IMR-90 (cell line): ENCODE data around the gene R3HDML. TPM values are rescaled to one million over a fixed set of nuclear protein-coding genes. Genes with fewer than 3 reads are reported as not detected.

Experiments used
- ATAC-seq: fragments of 200-7000 bp; cut with Tn5 transposase; 2 replicates; pipeline ENCODE4 v1.9.1; 2020; ENCODE audit warnings: low read depth, mild to moderate bottlenecking, moderate library complexity
- BruUV-seq: library from RNA; stranded (reverse); fragments of 400-500 nt; replicated peaks from 2 replicates; lab custom pipeline; 2021; lab: Mats Ljungman, UMichigan
- CTCF ChIA-PET: fragments of 300-600 bp; formaldehyde crosslinking; extraction: SDS; loops from one replicate; lab custom pipeline; 2021; ENCODE audit warnings: antibody characterized with exemption; lab: Yijun Ruan, JAX
- POLR2A ChIA-PET: fragments of 300-600 bp; sonication (Branson Sonifier 250); formaldehyde crosslinking; loops from one replicate; lab custom pipeline; 2022; ENCODE audit warnings: antibody characterized with exemption; ENCODE audit not compliant: unreplicated experiment; lab: Charles Lee
- DNase-seq: peaks from one replicate; pipeline ENCODE4 v3.0.0; 2013
- H2AFZ ChIP-seq: replicated peaks from 2 replicates; pipeline ENCODE3; 2013; ENCODE audit warnings: low read length, mild to moderate bottlenecking; ENCODE audit not compliant: poor library complexity
- H2AK5ac ChIP-seq: 2 replicates; pipeline ENCODE4 v1.6.1; 2013; ENCODE audit warnings: low read depth, low read length, inconsistent platforms
- H2AK9ac ChIP-seq: replicated peaks from 2 replicates; pipeline ENCODE3; 2013; ENCODE audit warnings: mild to moderate bottlenecking, low read depth, low read length, moderate library complexity; ENCODE audit not compliant: poor library complexity
- H2BK120ac ChIP-seq: 2 replicates; pipeline ENCODE4 v1.6.1; 2013; ENCODE audit warnings: low read depth, low read length, inconsistent platforms
- H2BK15ac ChIP-seq: 3 replicates; pipeline ENCODE4 v1.6.1; 2013; ENCODE audit warnings: low read depth, low read length, inconsistent platforms
- H2BK20ac ChIP-seq: 2 replicates; pipeline ENCODE4 v1.6.1; 2013; ENCODE audit warnings: low read depth, mild to moderate bottlenecking, inconsistent platforms, low read length, moderate library complexity
- H2BK5ac ChIP-seq: 2 replicates; pipeline ENCODE4 v1.6.1; 2013; ENCODE audit warnings: mild to moderate bottlenecking, low read depth, low read length, inconsistent platforms; ENCODE audit not compliant: poor library complexity, severe bottlenecking
- H3K14ac ChIP-seq: replicated peaks from 2 replicates; pipeline ENCODE4 v1.6.1; 2013; ENCODE audit warnings: low read depth, low read length, inconsistent platforms
- H3K18ac ChIP-seq: 2 replicates; pipeline ENCODE4 v1.6.1; 2013; ENCODE audit warnings: low read depth, low read length, control low read depth
- H3K23ac ChIP-seq: 2 replicates; pipeline ENCODE4 v1.6.1; 2013; ENCODE audit warnings: low read depth, low read length, inconsistent platforms
- H3K27ac ChIP-seq: 2 replicates; pipeline ENCODE4 v1.5.1; 2013; ENCODE audit warnings: mild to moderate bottlenecking, control low read depth, low read length; ENCODE audit not compliant: insufficient read depth
- H3K27me3 ChIP-seq: 2 replicates; pipeline ENCODE4 v1.6.1; 2013; ENCODE audit warnings: low read length; ENCODE audit not compliant: control insufficient read depth, insufficient read depth
- H3K36me3 ChIP-seq: 2 replicates; pipeline ENCODE4 v1.6.1; 2013; ENCODE audit warnings: low read length, mixed read lengths; ENCODE audit not compliant: control insufficient read depth, insufficient read depth
- H3K4ac ChIP-seq: 2 replicates; pipeline ENCODE4 v1.6.1; 2013; ENCODE audit warnings: low read depth, low read length, inconsistent platforms
- H3K4me1 ChIP-seq: 2 replicates; pipeline ENCODE4 v1.6.1; 2013; ENCODE audit warnings: low read length, mixed read lengths; ENCODE audit not compliant: control insufficient read depth, insufficient read depth
- H3K4me2 ChIP-seq: 2 replicates; pipeline ENCODE4 v1.6.1; 2013; ENCODE audit warnings: low read depth, mild to moderate bottlenecking, control low read depth, low read length, moderate library complexity
- H3K4me3 ChIP-seq: 2 replicates; pipeline ENCODE4 v1.5.1; 2013; ENCODE audit warnings: low read depth, mild to moderate bottlenecking, control low read depth, low read length, moderate library complexity; ENCODE audit not compliant: insufficient read depth
- H3K56ac ChIP-seq: 2 replicates; pipeline ENCODE4 v1.6.1; 2013; ENCODE audit warnings: low read length, inconsistent platforms; ENCODE audit not compliant: insufficient read depth; ENCODE audit errors: extremely low read depth
- H3K79me1 ChIP-seq, 2 experiments: 2 replicates each; pipeline ENCODE4 v1.6.1; 2013; ENCODE audit warnings: low read length in 2 of 2, inconsistent platforms in 1 of 2, low read depth in 1 of 2
- H3K9ac ChIP-seq: 2 replicates; pipeline ENCODE4 v1.6.1; 2013; ENCODE audit warnings: low read depth, low read length, control low read depth
- H3K9me1 ChIP-seq: 2 replicates; pipeline ENCODE4 v1.6.1; 2013; ENCODE audit warnings: low read length, inconsistent platforms; ENCODE audit not compliant: insufficient read depth
- H3K9me3 ChIP-seq: 2 replicates; pipeline ENCODE4 v1.6.1; 2013; ENCODE audit warnings: low read length; ENCODE audit not compliant: control insufficient read depth, insufficient read depth
- H4K20me1 ChIP-seq: 2 replicates; pipeline ENCODE4 v1.6.1; 2013; ENCODE audit warnings: low read length, inconsistent platforms; ENCODE audit not compliant: insufficient read depth
- H4K5ac ChIP-seq: 2 replicates; pipeline ENCODE4 v1.6.1; 2013; ENCODE audit warnings: mild to moderate bottlenecking, low read depth, low read length, control low read depth
- H4K8ac ChIP-seq, 2 experiments: 2 replicates each; pipeline ENCODE4 v1.6.1; 2013; ENCODE audit warnings: low read depth in 2 of 2, low read length in 2 of 2, control low read depth in 1 of 2, inconsistent platforms in 1 of 2
- H4K91ac ChIP-seq: 2 replicates; pipeline ENCODE4 v1.6.1; 2013; ENCODE audit warnings: low read depth, low read length, inconsistent platforms; ENCODE audit not compliant: insufficient read depth
- FOS ChIP-seq: fragments of 150-350 bp; IDR thresholded peaks from 2 replicates; pipeline ENCODE4 v1.6.1; 2016; ENCODE audit warnings: low read depth, low read length
- MAFK ChIP-seq: IDR thresholded peaks from 2 replicates; pipeline ENCODE4 v1.6.1; 2012; ENCODE audit warnings: low read depth, low read length, improper control_type of control experiment
- WGBS, 2 experiments: methylation state at CpG; one replicate each; pipeline versions ENCODE4 v1.1.5 to v1.1.7; 2013; ENCODE audit warnings: missing lambda C conversion rate in 2 of 2; ENCODE audit not compliant: insufficient read length in 1 of 2; ENCODE audit errors: extremely low coverage in 2 of 2; 5-methylcytosine and 5-hydroxymethylcytosine counted together
- dilution Hi-C: fragments of 300-500 bp; cut with HindIII; formaldehyde crosslinking; loops from one replicate; pipeline ENCODE4 v1.14.3; 2018; ENCODE audit warnings: low sequenced_read_pairs; ENCODE audit not compliant: unreplicated experiment
- in situ Hi-C: fragments of 300-500 bp; cut with MboI; formaldehyde crosslinking; loops from 3 replicates; pipeline ENCODE4 v1.14.3; 2019; ENCODE audit warnings: low sequenced_read_pairs, inconsistent platforms, mixed read lengths
- intact Hi-C: fragments of 100-400 bp; cut with micrococcal nuclease; formaldehyde crosslinking; loops from 2 replicates; pipeline ENCODE4 v1.10.0; 2022
- polyA plus RNA-seq, 3 experiments: library from polyadenylated mRNA; depleted of rRNA; stranded (reverse); fragments of >200 nt; gene quantifications; 2 replicates each; pipeline ENCODE4 v1.2.3, GENCODE V29; 2012; ENCODE audit warnings: low replicate concordance in 1 of 3
- total RNA-seq: library from RNA; depleted of rRNA; stranded (reverse); fragments of >200 nt; gene quantifications from 2 replicates; pipeline ENCODE4 v1.2.3, GENCODE V29; 2012
- TF ChIP-seq, protein P1 (sequence below): fragments of 150-350 bp; IDR thresholded peaks from 2 replicates; pipeline ENCODE4 v1.6.1; 2017; ENCODE audit warnings: mild to moderate bottlenecking, antibody characterized with exemption, low read length, low read depth

The R3HDML gene
- total and polyA plus RNA-seq, 2 of the 4 experiments (the other 2 are of a cell fraction), result not detected

DNA sequence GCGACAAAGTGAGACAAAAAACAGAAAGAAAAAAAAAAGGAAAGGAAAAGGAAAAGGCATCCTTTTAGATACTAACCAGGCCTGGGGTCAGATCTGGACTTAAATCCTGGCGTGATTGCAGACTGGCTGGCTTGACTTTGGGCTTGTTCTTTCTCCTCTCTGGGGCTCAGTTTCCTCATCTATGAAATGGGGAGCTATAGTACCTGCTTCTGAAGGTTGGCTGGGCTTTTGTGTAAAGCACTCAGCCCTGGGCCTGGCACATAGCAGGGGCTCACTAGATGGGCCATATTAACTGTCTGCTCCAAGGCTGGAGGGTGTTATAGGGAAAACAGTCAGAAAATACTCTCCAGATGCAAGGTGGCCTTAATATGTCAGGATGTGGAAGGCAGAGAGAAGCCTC, 1.2 kb upstream of the R3HDML start:
- in situ Hi-C loops, result no loop called here
- Histone ChIP-seq H3K14ac (no peak overlapping the region), H3K4me3 (no peak overlapping the region), H2AFZ (no peak overlapping the region), H4K91ac (no peak overlapping the region), H2AK9ac (no peak overlapping the region), H3K18ac (no peak overlapping the region), H3K56ac (no peak overlapping the region), H2AK5ac (no peak overlapping the region), H4K5ac (no peak overlapping the region), H3K4me1 (no peaks in the 10 kb centered on the region), H2BK120ac (no peak overlapping the region), H2BK5ac (no peak overlapping the region), H4K8ac (no peak overlapping the region), H3K23ac (no peak overlapping the region), H3K4ac (no peak overlapping the region), H2BK20ac (no peak overlapping the region), H3K27ac (no peak overlapping the region), H3K9me1 (no peaks in the 10 kb centered on the region), H2BK15ac (no peak overlapping the region), H3K79me1 (no peaks in the 10 kb centered on the region), H3K27me3 (peaks cover 41% of the 10 kb centered on the region), H3K4me2 (no peak overlapping the region), H3K36me3 (no peaks in the 10 kb centered on the region), H4K20me1 (no peaks in the 10 kb centered on the region), H3K9me3 (no peaks in the 10 kb centered on the region), H3K9ac (no peak overlapping the region)
- intact Hi-C loops, result no loop called here
- TF ChIP-seq, protein P1, sequence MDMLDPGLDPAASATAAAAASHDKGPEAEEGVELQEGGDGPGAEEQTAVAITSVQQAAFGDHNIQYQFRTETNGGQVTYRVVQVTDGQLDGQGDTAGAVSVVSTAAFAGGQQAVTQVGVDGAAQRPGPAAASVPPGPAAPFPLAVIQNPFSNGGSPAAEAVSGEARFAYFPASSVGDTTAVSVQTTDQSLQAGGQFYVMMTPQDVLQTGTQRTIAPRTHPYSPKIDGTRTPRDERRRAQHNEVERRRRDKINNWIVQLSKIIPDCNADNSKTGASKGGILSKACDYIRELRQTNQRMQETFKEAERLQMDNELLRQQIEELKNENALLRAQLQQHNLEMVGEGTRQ, result no peak
- TF ChIP-seq MAFK (no peak), FOS (no peak)
- ATAC-seq, result no peak
- dilution Hi-C loops, result no loop called here
- no TSS peak for BruUV-seq
- WGBS, 2 experiments, result 100% methylated on average over 1 of the region's 2 CpGs; no CpG with 5 or more reads in 1 of the 2 experiments
- DNase-seq, result no peak
- POLR2A ChIA-PET, result no interaction called here
- CTCF ChIA-PET, result no interaction called here
